A673 (cell line): ENCODE results near the gene P2RX3. TPM values are rescaled to one million over a fixed set of nuclear protein-coding genes. Genes with fewer than 3 reads are reported as not detected.

Experiments
- BruUV-seq: library from RNA; stranded (reverse); fragments of 400-500 nt; replicated peaks from 2 replicates; lab custom pipeline; 2021; lab: Mats Ljungman, UMichigan
- CTCF ChIA-PET: fragments of 300-600 bp; sonication (Branson Sonifier 250); formaldehyde crosslinking; loops from one replicate; lab custom pipeline; 2022; ENCODE audit warnings: antibody characterized with exemption; lab: Charles Lee
- POLR2A ChIA-PET: fragments of 300-600 bp; sonication (Branson Sonifier 250); formaldehyde crosslinking; loops from one replicate; lab custom pipeline; 2022; ENCODE audit warnings: antibody characterized with exemption; ENCODE audit not compliant: low non-redundant PET; lab: Charles Lee
- DNase-seq: peaks from one replicate; pipeline ENCODE4 v3.0.0-alpha.2; 2015; ENCODE audit warnings: low spot score
- H3K27ac ChIP-seq: fragments of 200-600 bp; sonication (generic); 2 replicates; pipeline ENCODE4 v1.5.1; 2016; ENCODE audit warnings: mixed run types, low read depth, mild to moderate bottlenecking, mixed read lengths, antibody characterized with exemption, low read length; ENCODE audit not compliant: poor library complexity, severe bottlenecking
- H3K27me3 ChIP-seq: fragments of 200-600 bp; sonication (generic); replicated peaks from 2 replicates; pipeline ENCODE4 v1.6.1; 2017; ENCODE audit warnings: mixed run types, low read depth, mild to moderate bottlenecking, mixed read lengths, antibody characterized with exemption, low read length; ENCODE audit not compliant: insufficient read depth, poor library complexity
- H3K36me3 ChIP-seq: fragments of 200-600 bp; sonication (generic); 2 replicates; pipeline ENCODE4 v1.6.1; 2016; ENCODE audit warnings: mixed run types, mild to moderate bottlenecking, mixed read lengths, antibody characterized with exemption, low read length; ENCODE audit not compliant: insufficient read depth, poor library complexity, severe bottlenecking
- H3K4me1 ChIP-seq: fragments of 200-600 bp; sonication (generic); 2 replicates; pipeline ENCODE4 v1.6.1; 2017; ENCODE audit warnings: mixed run types, mild to moderate bottlenecking, mixed read lengths, antibody characterized with exemption, low read length; ENCODE audit not compliant: insufficient read depth, poor library complexity, severe bottlenecking
- H3K4me3 ChIP-seq: fragments of 200-600 bp; sonication (generic); 2 replicates; pipeline ENCODE4 v1.5.1; 2016; ENCODE audit warnings: low read depth, mixed run types, mild to moderate bottlenecking, mixed read lengths, low read length; ENCODE audit not compliant: poor library complexity, severe bottlenecking
- H3K9me3 ChIP-seq: fragments of 200-600 bp; sonication (generic); 2 replicates; pipeline ENCODE4 v1.6.1; 2016; ENCODE audit warnings: mixed run types, low read depth, mild to moderate bottlenecking, mixed read lengths, antibody characterized with exemption, low read length; ENCODE audit not compliant: poor library complexity, severe bottlenecking
- CTCF ChIP-seq: fragments of 300-800, 200-600 bp; sonication (generic); conservative IDR thresholded peaks from 2 replicates; pipeline ENCODE4 v1.5.1; 2017; ENCODE audit warnings: low read depth, mild to moderate bottlenecking, antibody characterized with exemption, low read length, moderate library complexity, mixed read lengths
- EZH2 ChIP-seq: fragments of 200-600 bp; sonication (generic); IDR thresholded peaks from 2 replicates; pipeline ENCODE4 v1.6.1; 2017; ENCODE audit warnings: borderline replicate concordance, low read depth, mild to moderate bottlenecking, mixed read lengths, antibody characterized with exemption, low read length; ENCODE audit not compliant: poor library complexity, severe bottlenecking
- intact Hi-C: fragments of 100-400 bp; cut with micrococcal nuclease; formaldehyde crosslinking; loops from one replicate; pipeline ENCODE4 v1.10.0; 2022; ENCODE audit not compliant: unreplicated experiment
- total RNA-seq: library from RNA; stranded (reverse); gene quantifications from 2 replicates; pipeline ENCODE4 v1.2.3, GENCODE V29; 2021

The P2RX3 gene
- total RNA-seq, 1 experiment from 2014 or later = not detected

GRCh38 chr11:57396744-57397143 is 58.6 kb downstream of the P2RX3 start:
- no peaks in the 10 kb centered on the region for H3K4me1 ChIP-seq
- ChIA-PET CTCF (no interaction called here), POLR2A (no interaction called here)
- no peak for DNase-seq
- intact Hi-C loops = no loop called here
- no peak for TF ChIP-seq CTCF
- TF ChIP-seq EZH2 = no peak
- H3K36me3 ChIP-seq = no peaks in the 10 kb centered on the region
- no peaks in the 10 kb centered on the region for H3K27me3 ChIP-seq
- H3K4me3 ChIP-seq = no peak overlapping the region
- no peaks in the 10 kb centered on the region for H3K9me3 ChIP-seq
- no peak overlapping the region for H3K27ac ChIP-seq
- no TSS peak for BruUV-seq

GRCh38 chr11:57397394-57397990 is 59.3 kb downstream of the P2RX3 start:
- Histone ChIP-seq H3K27ac (no peak overlapping the region), H3K4me3 (no peak overlapping the region), H3K27me3 (no peaks in the 10 kb centered on the region), H3K9me3 (no peaks in the 10 kb centered on the region), H3K4me1 (no peaks in the 10 kb centered on the region), H3K36me3 (no peaks in the 10 kb centered on the region)
- ChIA-PET CTCF (no interaction called here), POLR2A (interaction anchor here (0.7 kb wide), 1 partner anchor 21 kb away, joined by 7 read pairs; no protein-coding TSS in a partner anchor)
- intact Hi-C loops = no loop called here
- no TSS peak for BruUV-seq
- no peak for TF ChIP-seq CTCF
- TF ChIP-seq EZH2 = no peak
- no peak for DNase-seq

GRCh38 chr11:57399221-57399620 is 61.1 kb downstream of the P2RX3 start:
- TF ChIP-seq EZH2 (no peak), CTCF (no peak)
- no peak overlapping the region for H3K27ac ChIP-seq
- no peaks in the 10 kb centered on the region for H3K4me1 ChIP-seq
- CTCF ChIA-PET = no interaction called here
- POLR2A ChIA-PET = no interaction called here
- no peaks in the 10 kb centered on the region for H3K36me3 ChIP-seq
- H3K27me3 ChIP-seq = no peaks in the 10 kb centered on the region
- no peak for DNase-seq
- no peaks in the 10 kb centered on the region for H3K9me3 ChIP-seq
- no TSS peak for BruUV-seq
- no peak overlapping the region for H3K4me3 ChIP-seq
- intact Hi-C loops = no loop called here
